ENCODE results near the gene SLC36A2. TPM values are rescaled to one million over a fixed set of nuclear protein-coding genes. Genes with fewer than 3 reads are reported as not detected.

SLC36A2 gene
- total RNA-seq, 2 experiments from 2014 or later = not detected

GRCh38 chr5:151271336-151271735 is 76.0 kb downstream of the SLC36A2 start:
- Mint-ChIP-seq H3K27me3 (no peaks in the 10 kb centered on the region), H3K36me3 (ENCODE audit: low read depth) (peaks cover 6% of the 10 kb centered on the region), H3K27ac (no peak overlapping the region), H3K9me3 (no peaks in the 10 kb centered on the region), H3K4me1 (ENCODE audit: low read depth) (peaks cover 1% of the 10 kb centered on the region), H3K4me3 (no peak overlapping the region)
- no peak for TF ChIP-seq CTCF (IDR thresholded peaks at IDR 0.05)
- POLR2A ChIA-PET = no interaction called here
- CTCF ChIA-PET = no interaction called here
- ATAC-seq (no peak), DNase-seq (no peak)
- intact Hi-C loops (cut with micrococcal nuclease) = no loop called here

GRCh38 chr5:151270599-151270998 is 76.8 kb downstream of the SLC36A2 start:
- CTCF ChIA-PET = no interaction called here
- H3K9me3 Mint-ChIP-seq = no peaks in the 10 kb centered on the region
- TF ChIP-seq CTCF (IDR thresholded peaks at IDR 0.05) = no peak

GRCh38 chr5:151267491-151268260 is 79.7 kb downstream of the SLC36A2 start:
- Mint-ChIP-seq H3K9me3 (no peaks in the 10 kb centered on the region), H3K27ac (no peak overlapping the region), H3K36me3 (ENCODE audit: low read depth) (peaks cover 6% of the 10 kb centered on the region), H3K4me3 (no peak overlapping the region), H3K4me1 (ENCODE audit: low read depth) (peaks cover 8% of the 10 kb centered on the region), H3K27me3 (no peaks in the 10 kb centered on the region)
- intact Hi-C loops (cut with micrococcal nuclease) = no loop called here
- no peak for TF ChIP-seq CTCF (IDR thresholded peaks at IDR 0.05)
- CTCF ChIA-PET = no interaction called here
- DNase-seq (no peak), ATAC-seq (no peak)
- POLR2A ChIA-PET = no interaction called here

More at GRCh38 chr5:151270599-151270998, 76.8 kb downstream of the SLC36A2 start:
- peak; percentile 92 for ATAC-seq
- no peak for DNase-seq
- peaks cover 6% of the 10 kb centered on the region for H3K36me3 Mint-ChIP-seq (ENCODE audit: low read depth)
- intact Hi-C loops (cut with micrococcal nuclease) = no loop called here
- peaks cover 1% of the 10 kb centered on the region for H3K4me1 Mint-ChIP-seq (ENCODE audit: low read depth)
- no peaks in the 10 kb centered on the region for H3K27me3 Mint-ChIP-seq
- no peak overlapping the region for H3K27ac Mint-ChIP-seq
- POLR2A ChIA-PET = no interaction called here
- H3K4me3 Mint-ChIP-seq = no peak overlapping the region

Other genes with a start within 250 kb of the SLC36A2 start
- 100 to 1,000 TPM; 328 to 336 TPM for gene ANXA6, start 189.8 kb downstream of the SLC36A2 start, total RNA-seq
- 10 to 100 TPM; 33.0 to 34.5 TPM for gene CCDC69, start 123.5 kb downstream of the SLC36A2 start, total RNA-seq
- gene GM2A, start 94.4 kb downstream of the SLC36A2 start, total RNA-seq = 10 to 100 TPM; 13.3 to 13.7 TPM
- gene SLC36A3, start 43.8 kb downstream of the SLC36A2 start, total RNA-seq = not detected
- 1 to 10 TPM; 3.5 to 3.7 TPM for gene SLC36A1, start 100.0 kb upstream of the SLC36A2 start, total RNA-seq
- gene FAT2, start 243.8 kb upstream of the SLC36A2 start, total RNA-seq = not detected

Data from activated CD8-positive, alpha-beta T cell treated with anti-CD3 and anti-CD28 coated beads for 36 hours (primary cell).